Ectodermal cell (in vitro differentiated cells): Measurements from ENCODE around the gene RNU5B-1. TPM values are rescaled to one million over a fixed set of nuclear protein-coding genes. Genes with fewer than 3 reads are reported as not detected.

Source experiments
- H3K27ac ChIP-seq: 2 replicates; pipeline ENCODE4 v1.7.0; 2013; ENCODE audit warnings: mild to moderate bottlenecking, low read depth, low read length; ENCODE audit not compliant: insufficient read depth, poor library complexity, severe bottlenecking
- H3K27me3 ChIP-seq: 2 replicates; pipeline ENCODE4 v1.7.0; 2013; ENCODE audit warnings: mild to moderate bottlenecking, low read length; ENCODE audit not compliant: insufficient read depth, control insufficient read depth, poor library complexity, severe bottlenecking
- H3K36me3 ChIP-seq: one replicate; pipeline ENCODE4 v1.7.0; 2013; ENCODE audit warnings: low read length; ENCODE audit not compliant: control insufficient read depth, insufficient read depth
- H3K4me1 ChIP-seq: one replicate; pipeline ENCODE4 v1.7.0; 2013; ENCODE audit warnings: low read length; ENCODE audit not compliant: control insufficient read depth, insufficient read depth
- H3K4me3 ChIP-seq: 2 replicates; pipeline ENCODE4 v1.7.0; 2013; ENCODE audit warnings: low read depth, low read length, control low read depth; ENCODE audit not compliant: insufficient read depth
- H3K9me3 ChIP-seq: 2 replicates; pipeline ENCODE4 v1.7.0; 2013; ENCODE audit warnings: mild to moderate bottlenecking, low read length, moderate library complexity; ENCODE audit not compliant: control insufficient read depth
- WGBS, 2 experiments: methylation state at CpG; one replicate each; pipeline ENCODE4 v1.1.7; 2013; ENCODE audit warnings: missing lambda C conversion rate in 2 of 2; 5-methylcytosine and 5-hydroxymethylcytosine counted together
- polyA plus RNA-seq, 4 experiments: library from polyadenylated mRNA; stranded (reverse); fragments of 50-300 nt; gene quantifications; one replicate each; pipeline ENCODE4 v1.2.3, GENCODE V29; 2013

RNU5B-1 gene
- polyA plus RNA-seq (2013, experiment 1 of 4): 3,351 TPM
- polyA plus RNA-seq (2013, experiment 2 of 4): 2,924 TPM
- polyA plus RNA-seq (2013, experiment 3 of 4): 25,369 TPM
- 11,389 TPM for polyA plus RNA-seq (2013, experiment 4 of 4)

DNA sequence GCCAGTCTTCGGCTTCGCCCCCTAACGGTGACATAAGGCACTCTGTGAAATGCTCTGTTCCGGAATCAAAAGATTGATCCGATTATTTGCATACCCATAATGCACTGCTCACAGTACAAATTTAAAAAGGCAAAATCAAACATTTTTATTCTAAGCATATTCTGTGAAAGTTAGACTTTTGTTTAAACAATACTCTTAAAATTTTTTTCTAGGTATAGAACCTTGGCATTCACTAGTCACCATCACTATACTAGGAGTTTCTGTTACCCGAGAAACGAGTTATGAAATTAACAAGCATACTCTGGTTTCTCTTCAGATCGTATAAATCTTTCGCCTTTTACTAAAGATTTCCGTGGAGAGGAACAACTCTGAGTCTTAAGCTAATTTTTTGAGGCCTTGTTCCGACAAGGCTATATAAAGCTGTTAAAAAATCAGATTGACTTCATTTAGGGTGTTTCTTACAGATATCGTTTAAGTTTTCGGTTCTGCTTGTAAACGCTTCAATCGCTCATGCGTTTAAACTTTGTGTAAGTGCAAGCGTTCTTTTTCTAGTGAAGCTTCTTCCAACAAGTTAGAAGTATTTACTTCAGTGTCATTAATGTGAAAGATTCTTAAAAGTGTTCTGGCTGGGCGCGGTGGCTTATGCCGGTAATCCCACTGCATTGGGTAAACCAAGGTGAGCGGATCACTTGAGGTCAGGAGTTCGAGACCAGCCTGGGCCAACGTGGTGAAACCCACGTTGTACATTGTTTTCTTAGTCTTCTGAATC is at the start of gene RNU5B-1:
Gene RNU5B-1, plus strand, starts transcription at position 297 of the 769 bp plus-strand sequence.
- Histone ChIP-seq H3K9me3 (no peaks in the 10 kb centered on the region), H3K4me1 (peaks cover 2% of the 10 kb centered on the region), H3K27me3 (no peaks in the 10 kb centered on the region), H3K27ac (peak within 1 kb of the TSS; percentile 100), H3K36me3 (no peaks in the 10 kb centered on the region), H3K4me3 (peak within 1 kb of the TSS; percentile 28)
- 2 to 3% methylated on average over 24 of the region's 24 CpGs for WGBS, 2 experiments

DNA sequence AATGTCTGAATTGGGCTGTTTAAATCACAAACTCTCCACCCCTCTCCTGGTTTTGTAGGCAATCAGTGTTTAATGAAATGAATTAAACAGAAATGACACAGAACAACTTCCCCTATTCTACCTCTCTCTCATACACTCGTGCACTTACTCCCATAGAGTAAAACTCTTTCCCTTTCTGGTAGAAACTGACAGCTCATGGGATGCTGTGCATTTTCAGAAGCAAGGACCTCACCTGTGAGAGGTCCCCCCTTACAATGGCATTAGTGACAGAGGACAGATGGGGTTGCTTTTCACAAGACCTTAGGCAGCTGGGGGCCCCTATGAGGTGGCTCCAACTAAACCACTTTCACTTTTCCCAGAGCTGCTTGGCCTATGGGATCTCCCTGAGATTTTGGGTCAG is 49.7 kb upstream of the RNU5B-1 start:
- Histone ChIP-seq H3K27me3 (no peaks in the 10 kb centered on the region), H3K9me3 (no peaks in the 10 kb centered on the region), H3K4me1 (peaks cover 22% of the 10 kb centered on the region), H3K27ac (peak overlapping the region; percentile 80), H3K4me3 (no peak overlapping the region), H3K36me3 (peaks cover 3% of the 10 kb centered on the region)
- 85 to 92% methylated on average over 1 of the region's 1 CpG for WGBS, 2 experiments

DNA sequence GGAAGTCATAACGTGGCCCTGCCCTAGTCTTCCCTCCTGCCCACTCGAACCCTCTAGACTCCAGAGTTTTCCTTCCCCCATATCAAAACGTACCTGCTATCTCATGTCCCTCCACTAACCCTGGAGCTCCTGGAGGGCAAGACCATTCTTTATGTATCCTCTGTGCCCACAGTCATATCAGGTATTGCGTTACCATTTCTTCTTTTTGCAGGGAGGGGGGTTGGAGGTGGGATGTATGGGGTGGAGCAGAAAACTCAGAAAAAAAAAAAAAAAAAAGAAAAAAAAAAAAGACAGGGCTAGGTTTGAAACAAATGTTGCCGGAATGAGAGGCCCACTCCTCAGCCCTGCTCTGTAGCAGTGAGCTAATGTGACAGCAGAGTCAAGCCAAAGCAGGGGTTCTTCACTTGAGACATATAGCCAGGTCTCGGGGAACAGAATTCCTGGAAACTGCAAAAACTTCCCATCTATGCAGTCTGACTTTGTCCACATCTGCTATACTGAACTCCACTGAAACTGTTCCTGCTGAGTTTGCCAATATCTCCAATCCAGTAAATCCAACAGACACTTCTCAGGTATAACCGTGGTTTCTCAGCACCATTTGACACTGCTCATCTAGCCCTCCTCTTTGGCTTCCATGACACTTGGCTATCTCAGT is 48.9 kb upstream of the RNU5B-1 start:
- Histone ChIP-seq H3K36me3 (peaks cover 3% of the 10 kb centered on the region), H3K4me1 (peaks cover 20% of the 10 kb centered on the region), H3K27me3 (no peaks in the 10 kb centered on the region), H3K27ac (no peak overlapping the region), H3K9me3 (no peaks in the 10 kb centered on the region), H3K4me3 (no peak overlapping the region)
- 93 to 94% methylated on average over 7 of the region's 7 CpGs for whole genome bisulfite sequencing, 2 experiments

DNA sequence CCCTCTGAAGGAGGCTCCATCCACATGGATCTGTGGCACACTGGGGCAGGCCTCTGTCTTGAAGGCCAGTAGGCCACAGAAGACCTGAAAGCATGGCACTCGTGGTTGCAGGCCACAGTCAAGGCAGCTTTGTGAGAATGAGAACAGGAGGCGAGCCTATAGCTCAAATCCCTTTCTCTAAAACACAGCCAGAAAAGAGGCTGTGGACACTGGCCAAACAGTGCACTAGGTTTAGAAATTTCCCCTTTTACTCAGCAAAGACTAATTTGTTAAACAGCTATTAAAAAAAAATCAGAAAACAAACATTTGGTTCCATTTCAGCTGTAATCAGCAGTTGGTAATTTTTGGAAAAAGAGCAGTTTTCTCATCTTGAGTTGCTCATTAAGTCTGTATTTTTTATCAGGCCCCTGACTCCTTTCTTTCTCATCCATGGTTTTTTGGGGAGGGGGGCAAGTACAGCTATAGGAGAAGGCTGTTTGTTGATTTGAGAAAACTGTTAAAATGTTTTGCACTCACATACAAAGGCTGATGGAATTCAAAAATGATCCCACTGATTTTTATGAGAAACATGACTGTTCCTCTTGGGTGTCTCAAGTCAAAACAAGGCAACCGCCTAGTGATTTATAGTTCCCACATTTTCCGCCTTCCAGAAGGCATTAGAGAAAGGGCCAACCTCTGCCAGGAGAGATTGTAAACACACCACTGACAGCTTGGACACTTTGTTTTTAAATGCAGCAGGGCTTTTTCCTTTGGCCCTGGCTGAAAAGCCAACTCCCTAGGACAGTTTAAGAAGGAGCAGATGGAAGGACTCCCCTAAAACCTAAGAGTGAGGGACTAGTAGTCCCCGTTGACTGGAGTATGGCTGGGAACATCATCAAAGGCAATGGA is 45.9 kb upstream of the RNU5B-1 start:
- peaks cover 3% of the 10 kb centered on the region for H3K36me3 ChIP-seq
- H3K4me3 ChIP-seq: no peak overlapping the region
- H3K9me3 ChIP-seq: no peaks in the 10 kb centered on the region
- H3K27me3 ChIP-seq: no peaks in the 10 kb centered on the region
- H3K4me1 ChIP-seq: peaks cover 20% of the 10 kb centered on the region
- 93 to 95% methylated on average over 5 of the region's 5 CpGs for WGBS, 2 experiments
- no peak overlapping the region for H3K27ac ChIP-seq

DNA sequence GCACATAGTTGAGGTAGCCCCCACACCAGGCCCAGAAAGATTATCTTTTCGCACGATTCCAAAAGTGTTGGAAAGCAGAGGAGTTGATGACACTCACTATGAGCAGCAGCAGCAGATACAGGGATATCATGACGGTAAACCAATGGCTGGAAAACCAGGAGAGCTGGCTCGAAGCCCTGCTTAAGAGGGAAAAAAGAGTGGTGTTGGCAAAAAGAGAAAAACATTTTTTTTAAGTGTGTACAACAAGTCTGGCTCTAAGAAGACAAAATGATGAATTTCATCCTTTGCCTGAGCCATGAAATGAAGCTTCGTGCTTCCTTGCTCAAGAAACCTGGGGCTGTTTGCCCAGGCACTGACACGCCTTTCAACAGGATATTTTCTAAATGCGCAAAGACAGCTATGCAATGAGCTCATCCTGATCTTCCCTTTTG is 45.1 kb upstream of the RNU5B-1 start:
- WGBS, 2 experiments: 95 to 97% methylated on average over 7 of the region's 7 CpGs
- Histone ChIP-seq H3K9me3 (no peaks in the 10 kb centered on the region), H3K4me3 (no peak overlapping the region), H3K36me3 (peaks cover 3% of the 10 kb centered on the region), H3K4me1 (peaks cover 17% of the 10 kb centered on the region), H3K27ac (no peak overlapping the region), H3K27me3 (no peaks in the 10 kb centered on the region)

DNA sequence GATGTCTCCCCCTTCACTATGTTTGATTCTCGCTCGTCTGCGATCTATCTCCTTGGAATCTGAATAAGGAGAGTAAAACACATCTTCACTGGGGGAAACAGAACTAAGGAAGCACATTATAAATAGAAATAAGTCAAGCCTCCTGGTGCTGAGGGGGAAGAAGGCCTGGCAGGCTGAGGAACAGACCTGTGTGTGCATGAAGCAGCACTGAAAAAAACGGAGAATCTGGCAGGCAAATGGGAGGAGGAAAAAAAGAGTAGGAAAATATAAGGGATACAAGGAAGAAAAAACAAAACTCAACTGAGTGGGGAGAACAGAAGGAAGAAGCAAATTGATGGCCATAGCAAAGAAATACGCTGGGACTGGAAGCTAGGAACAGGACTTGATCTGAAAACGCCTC is 43.5 kb upstream of the RNU5B-1 start:
- WGBS, 2 experiments: 93 to 95% methylated on average over 3 to 5 of the region's 6 CpGs
- Histone ChIP-seq H3K4me1 (peaks cover 1% of the 10 kb centered on the region), H3K36me3 (peaks cover 3% of the 10 kb centered on the region)

DNA sequence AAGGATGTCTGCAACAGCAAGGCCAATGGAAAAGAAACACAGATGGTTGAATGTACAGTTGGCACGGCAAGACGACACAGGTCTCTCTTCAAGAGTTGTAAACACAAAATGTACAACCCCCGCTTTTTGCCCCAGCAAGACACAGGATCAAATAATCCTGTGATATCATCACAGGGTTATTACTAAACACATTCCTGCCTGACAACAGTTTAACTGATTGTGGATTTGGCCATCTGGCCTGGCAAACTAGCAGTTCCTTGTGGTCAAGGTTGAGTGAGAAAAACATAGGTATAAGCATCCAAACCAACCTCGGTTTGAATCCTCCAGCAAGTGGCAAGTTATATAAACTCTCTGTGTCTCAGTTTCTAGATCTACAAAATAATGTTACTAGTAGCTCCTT is 41.2 kb upstream of the RNU5B-1 start:
- Histone ChIP-seq H3K4me1 (no peaks in the 10 kb centered on the region), H3K27me3 (no peaks in the 10 kb centered on the region), H3K27ac (no peak overlapping the region), H3K4me3 (no peak overlapping the region), H3K36me3 (no peaks in the 10 kb centered on the region), H3K9me3 (no peaks in the 10 kb centered on the region)
- WGBS, 2 experiments: 90 to 98% methylated on average over 4 of the region's 4 CpGs

More for the DNA sequence above, 43.5 kb upstream of the RNU5B-1 start:
- Histone ChIP-seq H3K27me3 (no peaks in the 10 kb centered on the region), H3K4me3 (no peak overlapping the region), H3K27ac (no peak overlapping the region), H3K9me3 (no peaks in the 10 kb centered on the region)

DNA sequence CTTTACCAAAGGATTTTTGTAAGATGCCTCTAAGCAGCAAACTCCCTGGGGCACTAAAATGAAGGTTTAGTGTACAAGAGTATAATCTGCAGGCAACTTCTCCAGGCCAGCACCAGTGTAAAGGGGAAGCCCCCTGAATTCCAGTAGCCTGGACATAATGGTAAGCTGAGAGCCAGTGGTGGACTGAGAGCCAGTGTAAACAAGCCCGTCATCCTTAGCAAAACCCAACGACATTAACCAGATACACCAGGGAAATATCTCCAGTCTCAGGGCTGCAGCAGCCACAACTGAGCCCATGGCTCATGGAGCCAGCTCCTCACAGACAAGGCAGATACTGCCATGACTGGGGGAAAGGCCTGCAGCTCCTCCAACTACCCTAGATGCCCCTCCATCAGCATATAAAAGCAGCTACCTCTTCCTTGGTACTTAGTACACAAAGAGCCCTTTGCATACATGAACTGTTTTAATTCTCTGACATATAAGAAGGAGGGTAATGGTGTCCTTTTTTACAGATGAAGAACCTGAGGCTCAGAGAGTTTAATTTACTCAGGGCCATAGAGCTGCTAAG is 39.5 kb upstream of the RNU5B-1 start:
- no peaks in the 10 kb centered on the region for H3K4me1 ChIP-seq
- H3K36me3 ChIP-seq: no peaks in the 10 kb centered on the region
- 73 to 85% methylated on average over 2 of the region's 2 CpGs for WGBS, 2 experiments
- H3K27me3 ChIP-seq: no peaks in the 10 kb centered on the region
- no peak overlapping the region for H3K4me3 ChIP-seq
- H3K27ac ChIP-seq: no peak overlapping the region
- no peaks in the 10 kb centered on the region for H3K9me3 ChIP-seq

DNA sequence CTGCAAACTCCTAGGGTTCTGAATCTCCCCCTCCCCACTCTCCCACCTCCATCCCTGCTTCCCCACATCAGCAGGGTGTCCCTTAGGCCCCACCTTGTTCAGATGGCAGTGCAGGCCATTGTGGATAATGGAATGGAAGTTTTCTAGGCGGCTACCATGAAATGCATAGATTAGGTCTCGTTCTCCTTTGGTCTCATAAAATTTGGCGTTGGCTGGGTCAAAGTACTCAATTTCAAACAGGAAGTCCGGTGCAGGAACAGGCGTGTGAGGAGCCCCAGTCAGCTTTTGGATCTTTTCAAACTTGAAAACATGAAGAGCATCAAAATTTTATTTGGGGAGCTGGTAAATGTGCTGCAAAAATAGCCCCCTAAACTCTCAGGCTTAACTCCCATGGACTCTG is 38.0 kb upstream of the RNU5B-1 start:
- Histone ChIP-seq H3K4me3 (no peak overlapping the region), H3K9me3 (no peaks in the 10 kb centered on the region), H3K27ac (no peak overlapping the region), H3K4me1 (no peaks in the 10 kb centered on the region), H3K36me3 (no peaks in the 10 kb centered on the region), H3K27me3 (no peaks in the 10 kb centered on the region)
- WGBS, 2 experiments: 94 to 95% methylated on average over 5 of the region's 5 CpGs
